DOHH2 (cell line): ENCODE data around the gene KCNIP3.

Experiments used
- H3F3A ChIP-seq: fragments of 200-600 bp; sonication (generic), shearing (Covaris generic); 2 replicates; pipeline ENCODE4 v1.6.0; 2016; ENCODE audit warnings: antibody characterized with exemption, mild to moderate bottlenecking; ENCODE audit not compliant: control insufficient read depth, insufficient read depth
- H3K27ac ChIP-seq: fragments of 200-600 bp; sonication (generic); 2 replicates; pipeline ENCODE4 v1.5.1; 2014; ENCODE audit warnings: low read depth, mild to moderate bottlenecking, low read length, moderate library complexity
- H3K27me3 ChIP-seq: fragments of 200-600 bp; sonication (generic); 2 replicates; pipeline ENCODE4 v1.6.1; 2014; ENCODE audit warnings: mild to moderate bottlenecking, low read length, mixed read lengths; ENCODE audit not compliant: control insufficient read depth
- H3K36me3 ChIP-seq: fragments of 200-600 bp; sonication (generic); 2 replicates; pipeline ENCODE4 v1.6.1; 2014; ENCODE audit warnings: mild to moderate bottlenecking, low read length, moderate library complexity, mixed read lengths; ENCODE audit not compliant: control insufficient read depth
- H3K4me1 ChIP-seq: fragments of 200-600 bp; sonication (generic); 2 replicates; pipeline ENCODE4 v1.6.1; 2014; ENCODE audit warnings: mild to moderate bottlenecking, low read length, mixed read lengths; ENCODE audit not compliant: control insufficient read depth
- H3K4me2 ChIP-seq: fragments of 200-600 bp; sonication (generic); 2 replicates; pipeline ENCODE4 v1.6.0; 2014; ENCODE audit warnings: mild to moderate bottlenecking, low read length, moderate library complexity
- H3K4me3 ChIP-seq: fragments of 200-600 bp; sonication (generic); 2 replicates; pipeline ENCODE4 v1.5.1; 2014; ENCODE audit warnings: mild to moderate bottlenecking, low read length, mixed read lengths
- H3K79me2 ChIP-seq: fragments of 200-600 bp; sonication (generic); 2 replicates; pipeline ENCODE4 v1.6.1; 2014; ENCODE audit warnings: mild to moderate bottlenecking, low read length, mixed read lengths; ENCODE audit not compliant: control insufficient read depth
- H3K9me2 ChIP-seq: fragments of 200-600 bp; sonication (generic); replicated peaks from 2 replicates; pipeline ENCODE4 v1.6.1; 2014; ENCODE audit warnings: mild to moderate bottlenecking, low read length, mixed read lengths; ENCODE audit not compliant: control insufficient read depth
- H3K9me3 ChIP-seq: fragments of 200-600 bp; sonication (generic); 2 replicates; pipeline ENCODE4 v1.6.1; 2014; ENCODE audit warnings: antibody characterized with exemption, low read length, mixed read lengths; ENCODE audit not compliant: control insufficient read depth, insufficient read depth
- H4K20me1 ChIP-seq: fragments of 200-600 bp; sonication (generic); 2 replicates; pipeline ENCODE4 v1.6.0; 2014; ENCODE audit warnings: low read depth, mild to moderate bottlenecking, antibody characterized with exemption, low read length, moderate library complexity; ENCODE audit not compliant: control insufficient read depth, insufficient read depth
- CTCF ChIP-seq: fragments of 200-600 bp; sonication (generic); IDR thresholded peaks from one replicate; pipeline ENCODE4 v1.5.1; 2014; ENCODE audit warnings: antibody characterized with exemption, mild to moderate bottlenecking, low read depth, low read length; ENCODE audit not compliant: poor library complexity, severe bottlenecking
- EZH2phosphoT487 ChIP-seq: fragments of 200-600 bp; sonication (generic); IDR thresholded peaks from 2 replicates; pipeline ENCODE4 v1.6.1; 2017; ENCODE audit warnings: borderline replicate concordance, mild to moderate bottlenecking, antibody characterized with exemption, low read length, moderate library complexity, mixed read lengths

The KCNIP3 gene

DNA sequence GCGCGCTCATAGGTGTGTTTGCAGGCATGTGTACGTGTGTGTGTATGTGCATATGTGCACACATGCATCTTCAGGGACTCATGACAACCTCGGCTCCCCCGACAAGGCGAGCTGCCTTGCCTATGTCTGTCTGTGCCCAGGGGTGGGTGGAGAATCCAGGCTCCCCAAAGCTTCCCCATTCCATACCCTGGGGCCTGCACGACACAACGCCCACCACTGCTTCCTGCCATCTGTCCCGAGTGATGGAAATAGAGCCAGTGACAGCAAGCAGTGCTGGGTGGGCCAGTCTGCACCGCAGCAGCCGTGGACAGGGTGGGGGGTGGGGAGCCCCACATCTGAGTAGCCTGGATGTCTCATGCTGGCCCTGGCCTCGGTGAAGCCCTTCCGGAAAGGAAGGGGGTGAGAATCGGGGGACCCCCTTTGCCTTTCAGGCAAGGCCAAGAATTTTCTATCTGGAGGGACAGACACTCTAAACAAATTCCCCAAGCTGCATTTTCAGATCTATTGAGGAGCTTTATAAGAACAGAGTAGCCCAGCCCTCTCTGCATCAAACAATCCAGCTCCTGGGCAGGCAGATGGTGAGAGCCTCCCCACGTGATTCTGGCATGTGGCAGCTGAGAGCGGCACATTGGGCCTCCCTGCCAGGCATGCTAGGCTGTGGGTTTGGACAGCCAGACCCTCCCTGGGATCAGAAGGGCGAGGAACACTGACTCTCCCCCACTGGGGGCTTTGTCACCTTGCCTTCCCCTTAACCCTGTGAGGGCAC is 4.9 kb downstream of the KCNIP3 start:
- Histone ChIP-seq H3K4me2 (no peak overlapping the region), H3K9me2 (no peaks in the 10 kb centered on the region), H4K20me1 (no peaks in the 10 kb centered on the region), H3K9me3 (no peaks in the 10 kb centered on the region), H3K27me3 (no peaks in the 10 kb centered on the region), H3K79me2 (no peaks in the 10 kb centered on the region), H3K4me3 (no peak overlapping the region), H3K36me3 (no peaks in the 10 kb centered on the region), H3K4me1 (no peaks in the 10 kb centered on the region), H3K27ac (no peak overlapping the region), H3F3A (no peaks in the 10 kb centered on the region)
- no peak for TF ChIP-seq EZH2phosphoT487
- TF ChIP-seq CTCF, result no peak

GRCh38 chr2:95303191-95303919 is 6.2 kb downstream of the KCNIP3 start:
- no peaks in the 10 kb centered on the region for H3K36me3 ChIP-seq
- H3K4me3 ChIP-seq, result no peak overlapping the region
- H3K27me3 ChIP-seq, result no peaks in the 10 kb centered on the region
- H3K4me1 ChIP-seq, result no peaks in the 10 kb centered on the region
- TF ChIP-seq EZH2phosphoT487 (no peak), CTCF (no peak)
- no peaks in the 10 kb centered on the region for H4K20me1 ChIP-seq
- H3K79me2 ChIP-seq, result no peaks in the 10 kb centered on the region
- no peaks in the 10 kb centered on the region for H3F3A ChIP-seq
- no peaks in the 10 kb centered on the region for H3K9me2 ChIP-seq
- no peak overlapping the region for H3K4me2 ChIP-seq
- H3K9me3 ChIP-seq, result no peaks in the 10 kb centered on the region
- no peak overlapping the region for H3K27ac ChIP-seq

- Histone ChIP-seq H3K79me2 (no peaks in the 10 kb centered on the region), H3K36me3 (no peaks in the 10 kb centered on the region), H3K4me2 (no peak overlapping the region), H3K4me1 (no peaks in the 10 kb centered on the region), H3K9me3 (no peaks in the 10 kb centered on the region), H3F3A (no peaks in the 10 kb centered on the region), H3K4me3 (no peak overlapping the region), H3K9me2 (no peaks in the 10 kb centered on the region), H4K20me1 (no peaks in the 10 kb centered on the region), H3K27ac (no peak overlapping the region), H3K27me3 (no peaks in the 10 kb centered on the region)
- TF ChIP-seq CTCF, result no peak
- no peak for TF ChIP-seq EZH2phosphoT487
Observed at GRCh38 chr2:95305380-95306061, 8.4 kb downstream of the KCNIP3 start.
